ENCODE measurements around the gene MLLT1. TPM values are rescaled to one million over a fixed set of nuclear protein-coding genes. Genes with fewer than 3 reads are reported as not detected.

Gene MLLT1
- total and polyA plus RNA-seq, 5 donors from 2014 or later: 0.45 to 35.6 (median 0.68) TPM

DNA sequence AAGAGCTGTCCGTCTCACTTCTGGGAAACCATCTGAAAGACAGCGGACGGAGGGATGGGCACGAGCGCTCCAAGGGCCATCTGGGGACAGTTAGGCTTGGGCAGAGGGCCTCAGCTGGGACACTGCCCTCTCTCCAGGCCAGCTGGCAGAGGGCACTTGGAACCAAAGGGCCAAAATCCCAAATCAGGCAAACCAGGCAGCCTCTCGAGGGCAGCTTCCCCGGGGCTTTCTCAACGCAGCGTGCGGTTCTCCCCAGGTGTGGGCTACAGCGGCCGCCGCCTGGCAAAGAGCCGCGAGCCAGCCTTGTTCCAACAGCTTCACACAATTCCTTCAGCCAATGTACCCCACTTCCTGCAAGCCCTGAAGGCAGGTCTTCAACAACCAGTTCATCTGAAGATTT, 5.0 kb downstream of the MLLT1 start:
- ATAC-seq (ENCODE audit: low read depth in 2 of 2) (no peak), DNase-seq (no peak)
- no peaks in the 10 kb centered on the region for H3K27me3 ChIP-seq (ENCODE audit: control insufficient read depth, insufficient read depth, low read length)
- H3K9me3 ChIP-seq (ENCODE audit: control insufficient read depth in 2 of 2, low read length in 2 of 2): no peaks in the 10 kb centered on the region
- Mint-ChIP-seq H3K36me3 (peaks cover 11% of the 10 kb centered on the region), H3K4me3 (peak overlapping the region in 1 of 4 donors; percentile 92), H3K4me1 (peaks cover 6 to 76% (median 30%) of the 10 kb centered on the region in 4 donors), H3K9me3 (no peaks in the 10 kb centered on the region), H3K27ac (no peak overlapping the region), H3K27me3 (no peaks in the 10 kb centered on the region)
- no peak overlapping the region for H3K27ac ChIP-seq (ENCODE audit: insufficient read depth, low read length, poor library complexity, severe bottlenecking)
- no peak overlapping the region for H3K4me3 ChIP-seq (ENCODE audit: low read depth, low read length)
- peaks cover 27% of the 10 kb centered on the region for H3K4me1 ChIP-seq (ENCODE audit: control insufficient read depth, insufficient read depth, low read length, poor library complexity, severe bottlenecking)
- H3K36me3 ChIP-seq (ENCODE audit: control insufficient read depth, insufficient read depth, low read length): peaks cover 13% of the 10 kb centered on the region

- H3K9me3 ChIP-seq (ENCODE audit: control insufficient read depth in 2 of 2, low read length in 2 of 2): no peaks in the 10 kb centered on the region
- DNase-seq: no peak
- no peaks in the 10 kb centered on the region for H3K9me3 Mint-ChIP-seq
- H3K4me3 ChIP-seq (ENCODE audit: low read depth, low read length): no peak overlapping the region
- no peaks in the 10 kb centered on the region for H3K27me3 ChIP-seq (ENCODE audit: control insufficient read depth, insufficient read depth, low read length)
- no peak for ATAC-seq (ENCODE audit: low read depth in 2 of 2)
- H3K27ac Mint-ChIP-seq: no peak overlapping the region
- H3K36me3 Mint-ChIP-seq: peaks cover 14% of the 10 kb centered on the region
- H3K4me1 ChIP-seq (ENCODE audit: control insufficient read depth, insufficient read depth, low read length, poor library complexity, severe bottlenecking): peaks cover 23% of the 10 kb centered on the region
- H3K36me3 ChIP-seq (ENCODE audit: control insufficient read depth, insufficient read depth, low read length): peaks cover 20% of the 10 kb centered on the region
- H3K4me3 Mint-ChIP-seq: peak overlapping the region in 2 of 4 donors; percentile 38 to 71
- peaks cover 6 to 74% (median 29%) of the 10 kb centered on the region in 4 donors for H3K4me1 Mint-ChIP-seq
- H3K27me3 Mint-ChIP-seq: no peaks in the 10 kb centered on the region
- H3K27ac ChIP-seq (ENCODE audit: insufficient read depth, low read length, poor library complexity, severe bottlenecking): no peak overlapping the region
These were observed 5.8 kb downstream of the MLLT1 start for GRCh38 chr19:6273701-6274601.

GRCh38 chr19:6272913-6273600, 6.7 kb downstream of the MLLT1 start:
- peaks cover 14% of the 10 kb centered on the region for H3K36me3 Mint-ChIP-seq
- DNase-seq (no peak), ATAC-seq (ENCODE audit: low read depth in 2 of 2) (no peak)
- H3K4me3 ChIP-seq (ENCODE audit: low read depth, low read length): no peak overlapping the region
- H3K9me3 ChIP-seq (ENCODE audit: control insufficient read depth in 2 of 2, low read length in 2 of 2): no peaks in the 10 kb centered on the region
- H3K4me1 ChIP-seq (ENCODE audit: control insufficient read depth, insufficient read depth, low read length, poor library complexity, severe bottlenecking): peaks cover 14% of the 10 kb centered on the region
- H3K27me3 Mint-ChIP-seq: no peaks in the 10 kb centered on the region
- no peak overlapping the region for H3K4me3 Mint-ChIP-seq
- no peak overlapping the region for H3K27ac ChIP-seq (ENCODE audit: insufficient read depth, low read length, poor library complexity, severe bottlenecking)
- peak overlapping the region in 1 of 3 donors; percentile 73 for H3K27ac Mint-ChIP-seq
- H3K36me3 ChIP-seq (ENCODE audit: control insufficient read depth, insufficient read depth, low read length): peaks cover 28% of the 10 kb centered on the region
- H3K27me3 ChIP-seq (ENCODE audit: control insufficient read depth, insufficient read depth, low read length): no peaks in the 10 kb centered on the region
- H3K9me3 Mint-ChIP-seq: no peaks in the 10 kb centered on the region
- H3K4me1 Mint-ChIP-seq: peaks cover 6 to 65% (median 21%) of the 10 kb centered on the region in 4 donors

GRCh38 chr19:6272411-6272791, 7.4 kb downstream of the MLLT1 start:
- DNase-seq (no peak), ATAC-seq (ENCODE audit: low read depth in 2 of 2) (no peak)
- Histone ChIP-seq H3K4me3 (ENCODE audit: low read depth, low read length) (no peak overlapping the region), H3K27me3 (ENCODE audit: control insufficient read depth, insufficient read depth, low read length) (no peaks in the 10 kb centered on the region), H3K4me1 (ENCODE audit: control insufficient read depth, insufficient read depth, low read length, poor library complexity, severe bottlenecking) (peaks cover 10% of the 10 kb centered on the region), H3K27ac (ENCODE audit: insufficient read depth, low read length, poor library complexity, severe bottlenecking) (no peak overlapping the region), H3K36me3 (ENCODE audit: control insufficient read depth, insufficient read depth, low read length) (peaks cover 35% of the 10 kb centered on the region), H3K9me3 (ENCODE audit: control insufficient read depth in 2 of 2, low read length in 2 of 2) (no peaks in the 10 kb centered on the region)
- Mint-ChIP-seq H3K36me3 (peaks cover 14% of the 10 kb centered on the region), H3K9me3 (no peaks in the 10 kb centered on the region), H3K27me3 (no peaks in the 10 kb centered on the region), H3K4me3 (no peak overlapping the region), H3K27ac (peak overlapping the region in 1 of 3 donors; percentile 83), H3K4me1 (peaks cover 6 to 63% (median 15%) of the 10 kb centered on the region in 4 donors)

DNA sequence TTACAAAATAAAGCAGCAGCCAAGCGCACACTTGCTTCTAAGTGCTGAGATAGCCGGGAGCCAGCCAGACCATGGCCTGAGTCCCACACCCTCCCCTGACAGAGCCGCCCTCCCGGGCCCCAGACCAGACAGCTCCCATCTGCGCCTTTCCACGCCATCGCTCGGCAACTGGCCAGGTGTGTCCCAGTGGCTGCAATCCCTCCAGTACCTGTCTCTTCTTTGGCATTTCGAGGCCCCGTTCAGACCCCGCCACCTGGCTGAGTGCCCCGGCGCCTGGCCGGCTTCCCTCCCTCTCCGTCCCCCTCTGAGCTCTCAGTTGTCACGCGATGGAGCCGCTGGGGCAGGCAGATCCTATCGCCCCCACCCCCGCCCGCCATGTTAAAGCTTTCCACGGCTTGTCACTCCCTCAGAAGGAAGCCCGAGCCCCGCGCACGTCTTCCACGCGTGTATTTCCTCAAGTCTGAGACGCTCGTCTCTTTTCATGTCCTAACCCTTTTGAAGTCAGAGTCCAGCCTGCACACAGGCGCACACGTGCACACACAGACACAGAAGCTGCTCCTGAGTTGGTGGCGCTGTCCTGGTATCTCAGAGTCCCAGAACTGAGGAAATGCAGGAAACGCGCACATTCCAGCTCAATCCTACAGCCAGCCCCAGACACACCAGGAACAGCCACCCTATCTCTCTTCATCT, 7.9 kb downstream of the MLLT1 start:
- no peak for ATAC-seq (ENCODE audit: low read depth in 2 of 2)
- Mint-ChIP-seq H3K9me3 (no peaks in the 10 kb centered on the region), H3K27me3 (no peaks in the 10 kb centered on the region), H3K4me3 (no peak overlapping the region), H3K4me1 (peaks cover 6 to 58% (median 11%) of the 10 kb centered on the region in 4 donors), H3K27ac (peak overlapping the region in 2 of 3 donors; percentile 80 to 83), H3K36me3 (peaks cover 14% of the 10 kb centered on the region)
- H3K27ac ChIP-seq (ENCODE audit: insufficient read depth, low read length, poor library complexity, severe bottlenecking): no peak overlapping the region
- no peak overlapping the region for H3K4me3 ChIP-seq (ENCODE audit: low read depth, low read length)
- H3K9me3 ChIP-seq (ENCODE audit: control insufficient read depth in 2 of 2, low read length in 2 of 2): no peaks in the 10 kb centered on the region
- no peak for DNase-seq
- peaks cover 37% of the 10 kb centered on the region for H3K36me3 ChIP-seq (ENCODE audit: control insufficient read depth, insufficient read depth, low read length)
- H3K27me3 ChIP-seq (ENCODE audit: control insufficient read depth, insufficient read depth, low read length): no peaks in the 10 kb centered on the region
- peaks cover 4% of the 10 kb centered on the region for H3K4me1 ChIP-seq (ENCODE audit: control insufficient read depth, insufficient read depth, low read length, poor library complexity, severe bottlenecking)

DNA sequence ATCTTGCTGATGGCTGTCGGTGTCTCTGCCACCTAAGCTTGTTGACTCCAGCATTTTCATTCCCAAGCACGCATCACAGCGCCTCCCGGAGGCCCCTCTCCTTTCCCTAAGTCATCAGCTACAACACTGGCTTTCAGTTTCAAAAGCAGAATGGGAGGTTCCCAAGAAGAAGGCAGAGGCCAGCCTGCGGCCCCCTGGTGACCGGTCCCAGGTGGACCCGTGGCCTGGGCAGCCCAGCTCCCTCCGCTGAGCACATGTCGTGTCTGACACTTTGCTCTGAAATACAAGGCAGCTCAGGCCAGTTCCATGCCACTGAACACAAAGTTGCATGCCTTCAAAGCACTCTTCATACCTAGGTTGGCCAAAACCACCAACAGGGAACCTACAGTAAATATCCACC, 8.5 kb downstream of the MLLT1 start:
- no peak for DNase-seq
- no peaks in the 10 kb centered on the region for H3K27me3 ChIP-seq (ENCODE audit: control insufficient read depth, insufficient read depth, low read length)
- H3K36me3 ChIP-seq (ENCODE audit: control insufficient read depth, insufficient read depth, low read length): peaks cover 40% of the 10 kb centered on the region
- H3K4me1 Mint-ChIP-seq: peaks cover 0 to 54% (median 8%) of the 10 kb centered on the region in 4 donors
- no peaks in the 10 kb centered on the region for H3K9me3 Mint-ChIP-seq
- H3K36me3 Mint-ChIP-seq: peaks cover 14% of the 10 kb centered on the region
- no peak overlapping the region for H3K27ac ChIP-seq (ENCODE audit: insufficient read depth, low read length, poor library complexity, severe bottlenecking)
- no peak overlapping the region for H3K27ac Mint-ChIP-seq
- H3K9me3 ChIP-seq (ENCODE audit: control insufficient read depth in 2 of 2, low read length in 2 of 2): no peaks in the 10 kb centered on the region
- H3K4me3 ChIP-seq (ENCODE audit: low read depth, low read length): no peak overlapping the region
- H3K27me3 Mint-ChIP-seq: no peaks in the 10 kb centered on the region
- no peak overlapping the region for H3K4me3 Mint-ChIP-seq
- no peak for ATAC-seq (ENCODE audit: low read depth in 2 of 2)
- H3K4me1 ChIP-seq (ENCODE audit: control insufficient read depth, insufficient read depth, low read length, poor library complexity, severe bottlenecking): peaks cover 3% of the 10 kb centered on the region

DNA sequence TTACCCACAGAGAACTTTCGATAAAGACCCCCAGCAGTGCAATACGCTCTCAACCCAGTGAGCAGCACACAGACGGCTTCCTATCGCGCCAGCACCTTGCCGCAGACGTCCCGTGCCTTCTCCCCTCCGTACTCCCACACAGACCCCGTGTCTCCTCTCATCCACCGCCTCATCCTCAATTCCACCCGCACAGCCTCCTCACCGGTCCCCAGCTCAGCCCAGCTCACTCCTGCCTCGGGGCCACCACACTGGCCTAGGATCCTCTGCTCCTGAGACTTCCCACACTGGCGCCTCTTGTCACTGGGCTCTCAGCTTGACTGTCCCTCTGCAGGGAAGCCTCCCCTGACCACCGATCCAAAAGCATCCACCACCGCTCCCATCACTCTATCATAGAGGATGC, 9.0 kb downstream of the MLLT1 start:
- no peaks in the 10 kb centered on the region for H3K9me3 Mint-ChIP-seq
- H3K27me3 Mint-ChIP-seq: no peaks in the 10 kb centered on the region
- Histone ChIP-seq H3K27me3 (ENCODE audit: control insufficient read depth, insufficient read depth, low read length) (no peaks in the 10 kb centered on the region), H3K27ac (ENCODE audit: insufficient read depth, low read length, poor library complexity, severe bottlenecking) (no peak overlapping the region), H3K4me1 (ENCODE audit: control insufficient read depth, insufficient read depth, low read length, poor library complexity, severe bottlenecking) (peaks cover 1% of the 10 kb centered on the region), H3K9me3 (ENCODE audit: control insufficient read depth in 2 of 2, low read length in 2 of 2) (no peaks in the 10 kb centered on the region), H3K36me3 (ENCODE audit: control insufficient read depth, insufficient read depth, low read length) (peaks cover 40% of the 10 kb centered on the region), H3K4me3 (ENCODE audit: low read depth, low read length) (no peak overlapping the region)
- H3K27ac Mint-ChIP-seq: no peak overlapping the region
- peaks cover 14% of the 10 kb centered on the region for H3K36me3 Mint-ChIP-seq
- DNase-seq (no peak), ATAC-seq (ENCODE audit: low read depth in 2 of 2) (no peak)
- no peak overlapping the region for H3K4me3 Mint-ChIP-seq
- peaks cover 0 to 50% (median 7%) of the 10 kb centered on the region in 4 donors for H3K4me1 Mint-ChIP-seq
